Mesendoderm (in vitro differentiated cells): ENCODE data around the gene GSAP.

Experiments used
- DNase-seq: peaks from one replicate; pipeline ENCODE4 v3.0.0; 2013
- H2AK5ac ChIP-seq: 2 replicates; pipeline ENCODE4 v1.6.1; 2013; ENCODE audit warnings: low read length, inconsistent platforms
- H2BK120ac ChIP-seq: 2 replicates; pipeline ENCODE4 v1.6.1; 2013; ENCODE audit warnings: low read depth, mild to moderate bottlenecking, low read length, moderate library complexity, mixed read lengths
- H2BK15ac ChIP-seq: replicated peaks from 2 replicates; pipeline ENCODE4 v1.6.1; 2013; ENCODE audit warnings: low read depth, mild to moderate bottlenecking, moderate library complexity
- H2BK5ac ChIP-seq: 2 replicates; pipeline ENCODE4 v1.6.1; 2013; ENCODE audit warnings: low read length, inconsistent platforms
- H3K18ac ChIP-seq: 2 replicates; pipeline ENCODE4 v1.6.1; 2013; ENCODE audit warnings: mild to moderate bottlenecking, low read length, mixed read lengths
- H3K23ac ChIP-seq: one replicate; pipeline ENCODE4 v1.6.1; 2013; ENCODE audit warnings: low read length
- H3K27ac ChIP-seq: 2 replicates; pipeline ENCODE4 v1.5.1; 2013; ENCODE audit warnings: low read depth, mild to moderate bottlenecking, inconsistent platforms, low read length, moderate library complexity
- H3K27me3 ChIP-seq: 2 replicates; pipeline ENCODE4 v1.6.1; 2013; ENCODE audit warnings: low read length, control low read depth, mild to moderate bottlenecking, inconsistent platforms; ENCODE audit not compliant: insufficient read depth, poor library complexity
- H3K36me3 ChIP-seq: 2 replicates; pipeline ENCODE4 v1.6.1; 2013; ENCODE audit warnings: low read length, inconsistent platforms; ENCODE audit not compliant: control insufficient read depth, insufficient read depth
- H3K4ac ChIP-seq: one replicate; pipeline ENCODE4 v1.6.1; 2013; ENCODE audit warnings: low read depth, mild to moderate bottlenecking, low read length, moderate library complexity
- H3K4me1 ChIP-seq: 2 replicates; pipeline ENCODE4 v1.6.1; 2013; ENCODE audit warnings: low read depth, low read length, inconsistent platforms; ENCODE audit not compliant: control insufficient read depth
- H3K4me2 ChIP-seq: 2 replicates; pipeline ENCODE4 v1.6.1; 2013; ENCODE audit warnings: low read length
- H3K4me3 ChIP-seq: 2 replicates; pipeline ENCODE4 v1.5.1; 2013; ENCODE audit warnings: mild to moderate bottlenecking, low read length
- H3K56ac ChIP-seq: one replicate; pipeline ENCODE4 v1.6.1; 2013; ENCODE audit warnings: low read length
- H3K79me1 ChIP-seq: 2 replicates; pipeline ENCODE4 v1.6.1; 2013; ENCODE audit warnings: low read length, inconsistent platforms
- H3K79me2 ChIP-seq: 2 replicates; pipeline ENCODE4 v1.6.1; 2013; ENCODE audit warnings: mild to moderate bottlenecking, low read length; ENCODE audit not compliant: control insufficient read depth, insufficient read depth
- H3K9ac ChIP-seq: 2 replicates; pipeline ENCODE4 v1.6.1; 2013; ENCODE audit warnings: low read length, inconsistent platforms
- H4K5ac ChIP-seq: one replicate; pipeline ENCODE4 v1.6.1; 2013; ENCODE audit warnings: low read length
- H4K8ac ChIP-seq: one replicate; pipeline ENCODE4 v1.6.1; 2013; ENCODE audit warnings: low read depth, mild to moderate bottlenecking, control low read depth, low read length, moderate library complexity
- WGBS: extraction: QIAGEN DNeasy Blood & Tissue Kit; methylation state at CpG from one replicate; pipeline ENCODE4 v1.1.7; 2013; ENCODE audit warnings: low lambda C conversion rate, missing lambda C conversion rate; ENCODE audit not compliant: insufficient coverage; ENCODE audit errors: extremely low coverage; 5-methylcytosine and 5-hydroxymethylcytosine counted together

GSAP gene

GRCh38 chr7:77362905-77363304 lies 53.2 kb downstream of the GSAP start:
- Histone ChIP-seq H3K4ac (no peak overlapping the region), H4K5ac (no peak overlapping the region), H3K18ac (no peak overlapping the region), H3K4me3 (no peak overlapping the region), H3K36me3 (no peaks in the 10 kb centered on the region), H3K9ac (no peak overlapping the region), H2AK5ac (no peak overlapping the region), H2BK15ac (no peak overlapping the region), H3K23ac (no peak overlapping the region), H3K79me2 (no peaks in the 10 kb centered on the region), H3K27me3 (no peaks in the 10 kb centered on the region), H3K27ac (no peak overlapping the region), H3K4me1 (no peaks in the 10 kb centered on the region), H3K56ac (no peak overlapping the region), H2BK5ac (no peak overlapping the region), H2BK120ac (no peak overlapping the region), H3K4me2 (no peak overlapping the region), H4K8ac (no peak overlapping the region), H3K79me1 (no peaks in the 10 kb centered on the region)
- WGBS = no CpG with 5 or more reads among the region's 1 CpG
- DNase-seq = no peak

- Histone ChIP-seq H3K23ac (no peak overlapping the region), H2BK5ac (no peak overlapping the region), H3K9ac (no peak overlapping the region), H3K4ac (no peak overlapping the region), H3K27me3 (no peaks in the 10 kb centered on the region), H3K4me2 (no peak overlapping the region), H3K56ac (no peak overlapping the region), H3K27ac (no peak overlapping the region), H3K79me2 (no peaks in the 10 kb centered on the region), H3K18ac (no peak overlapping the region), H4K8ac (no peak overlapping the region), H2AK5ac (no peak overlapping the region), H3K4me3 (no peak overlapping the region), H3K79me1 (no peaks in the 10 kb centered on the region), H2BK15ac (no peak overlapping the region), H2BK120ac (no peak overlapping the region), H4K5ac (no peak overlapping the region), H3K4me1 (no peaks in the 10 kb centered on the region), H3K36me3 (no peaks in the 10 kb centered on the region)
- DNase-seq = no peak
- WGBS = no CpG with 5 or more reads among the region's 3 CpGs
Measured at GRCh38 chr7:77360969-77361368, 55.2 kb downstream of the GSAP start.

- Histone ChIP-seq H3K4me2 (no peak overlapping the region), H2BK15ac (no peak overlapping the region), H4K5ac (no peak overlapping the region), H3K56ac (no peak overlapping the region), H2BK5ac (no peak overlapping the region), H3K9ac (no peak overlapping the region), H3K23ac (no peak overlapping the region), H3K36me3 (no peaks in the 10 kb centered on the region), H3K79me2 (no peaks in the 10 kb centered on the region), H3K27me3 (no peaks in the 10 kb centered on the region), H2AK5ac (no peak overlapping the region), H3K79me1 (no peaks in the 10 kb centered on the region), H3K4me1 (no peaks in the 10 kb centered on the region), H2BK120ac (no peak overlapping the region), H3K27ac (no peak overlapping the region), H3K4me3 (no peak overlapping the region), H3K18ac (no peak overlapping the region), H3K4ac (no peak overlapping the region), H4K8ac (no peak overlapping the region)
- no CpG with 5 or more reads among the region's 1 CpG for WGBS
- no peak for DNase-seq
Measured at GRCh38 chr7:77360104-77360503, 56.0 kb downstream of the GSAP start.

GRCh38 chr7:77359599-77359998 lies 56.5 kb downstream of the GSAP start:
- Histone ChIP-seq H3K79me1 (no peaks in the 10 kb centered on the region), H3K9ac (no peak overlapping the region), H3K27ac (no peak overlapping the region), H3K36me3 (no peaks in the 10 kb centered on the region), H3K4ac (no peak overlapping the region), H2BK5ac (no peak overlapping the region), H3K23ac (no peak overlapping the region), H3K4me3 (no peak overlapping the region), H3K27me3 (no peaks in the 10 kb centered on the region), H2BK15ac (no peak overlapping the region), H3K79me2 (no peaks in the 10 kb centered on the region), H2BK120ac (no peak overlapping the region), H4K8ac (no peak overlapping the region), H2AK5ac (no peak overlapping the region), H3K4me1 (no peaks in the 10 kb centered on the region), H4K5ac (no peak overlapping the region), H3K18ac (no peak overlapping the region), H3K56ac (no peak overlapping the region), H3K4me2 (no peak overlapping the region)
- DNase-seq = no peak
- no CpG with 5 or more reads among the region's 1 CpG for WGBS

GRCh38 chr7:77354914-77355313 lies 61.2 kb downstream of the GSAP start:
- no CpG with 5 or more reads among the region's 9 CpGs for WGBS

GRCh38 chr7:77354484-77354883 lies 61.7 kb downstream of the GSAP start:
- no peak overlapping the region for H2BK15ac ChIP-seq
- no peak overlapping the region for H4K5ac ChIP-seq
- no peak overlapping the region for H3K4me2 ChIP-seq
- no CpG with 5 or more reads among the region's 2 CpGs for WGBS
- H3K23ac ChIP-seq = no peak overlapping the region
- H2AK5ac ChIP-seq = no peak overlapping the region
- H3K4me1 ChIP-seq = peaks cover 4% of the 10 kb centered on the region
- H3K18ac ChIP-seq = no peak overlapping the region
- no peaks in the 10 kb centered on the region for H3K27me3 ChIP-seq
- H4K8ac ChIP-seq = no peak overlapping the region
- no peak overlapping the region for H3K27ac ChIP-seq
- no peaks in the 10 kb centered on the region for H3K79me1 ChIP-seq
- H3K36me3 ChIP-seq = no peaks in the 10 kb centered on the region
- H3K56ac ChIP-seq = no peak overlapping the region
- no peak overlapping the region for H2BK120ac ChIP-seq
- no peak overlapping the region for H3K4ac ChIP-seq
- no peak overlapping the region for H3K4me3 ChIP-seq
- no peak overlapping the region for H2BK5ac ChIP-seq
- H3K79me2 ChIP-seq = no peaks in the 10 kb centered on the region
- H3K9ac ChIP-seq = no peak overlapping the region
- no peak for DNase-seq

More at GRCh38 chr7:77354914-77355313, 61.2 kb downstream of the GSAP start:
- Histone ChIP-seq H3K4me3 (no peak overlapping the region), H3K79me2 (no peaks in the 10 kb centered on the region), H3K27me3 (no peaks in the 10 kb centered on the region), H3K36me3 (no peaks in the 10 kb centered on the region), H3K56ac (no peak overlapping the region), H2BK15ac (no peak overlapping the region), H4K5ac (no peak overlapping the region), H2BK5ac (no peak overlapping the region), H3K9ac (no peak overlapping the region), H3K18ac (no peak overlapping the region), H3K4me1 (peaks cover 4% of the 10 kb centered on the region), H3K27ac (no peak overlapping the region), H4K8ac (no peak overlapping the region), H2AK5ac (no peak overlapping the region), H3K4me2 (no peak overlapping the region), H3K79me1 (no peaks in the 10 kb centered on the region), H2BK120ac (no peak overlapping the region), H3K4ac (no peak overlapping the region), H3K23ac (no peak overlapping the region)
- no peak for DNase-seq
